Bone marrow (tissue), 2 donors: ENCODE data around the gene FAM111B.
"Not testable (repeated sequence)": the region's sequence is repeated elsewhere in the genome, so short reads cannot be mapped to it uniquely, and the experiment has no call there.

Source experiments
- DNase-seq, 2 donors: peaks; one replicate each; lab custom pipeline; 2025; lab: John Stamatoyannopoulos, UW

The FAM111B gene

GRCh38 chr11:59102259-59102765 lies 4.7 kb upstream of the FAM111B start:
- peak; percentile 26 to 74 for DNase-seq

DNA sequence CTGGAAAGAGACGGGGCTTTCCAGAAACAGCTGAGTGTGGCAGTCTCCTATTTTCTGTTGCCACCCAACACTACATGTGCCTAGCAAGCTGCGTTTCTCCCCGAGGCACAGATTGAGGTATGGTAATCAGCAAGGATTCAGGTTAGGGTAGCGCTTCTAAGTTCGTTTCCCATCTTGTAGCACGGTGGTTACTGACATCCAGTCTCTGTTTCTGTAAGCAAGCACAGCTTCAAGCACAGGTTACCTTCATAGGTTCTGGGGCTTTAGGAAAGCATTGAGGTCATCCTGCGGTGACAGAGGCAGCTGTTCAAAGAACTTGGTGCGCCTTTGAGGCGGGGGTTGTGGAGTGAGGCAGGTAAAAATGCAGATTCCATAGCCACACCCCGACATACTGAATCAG lies 684 bp downstream of the FAM111B start:
- DNase-seq, result not testable (repeated sequence)

DNA sequence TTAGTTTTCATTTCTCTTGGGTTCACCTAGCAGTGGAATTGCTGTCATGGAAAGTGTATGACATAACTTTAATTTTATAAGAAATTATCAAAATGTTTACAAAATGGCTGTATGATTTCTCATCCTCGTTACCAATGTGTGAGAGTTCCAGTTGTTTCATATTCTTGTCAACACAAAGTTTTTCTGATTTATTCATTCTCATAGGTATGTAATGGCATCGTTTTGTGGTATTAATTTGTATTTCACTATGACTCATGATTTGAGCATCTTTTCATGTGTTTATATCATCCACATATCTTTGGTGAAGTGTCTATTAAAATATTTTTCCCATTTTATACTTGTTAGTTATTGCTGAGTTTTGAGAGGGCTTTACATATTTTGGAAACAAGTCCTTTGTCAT lies 5.5 kb downstream of the FAM111B start:
- DNase-seq, result no peak

DNA sequence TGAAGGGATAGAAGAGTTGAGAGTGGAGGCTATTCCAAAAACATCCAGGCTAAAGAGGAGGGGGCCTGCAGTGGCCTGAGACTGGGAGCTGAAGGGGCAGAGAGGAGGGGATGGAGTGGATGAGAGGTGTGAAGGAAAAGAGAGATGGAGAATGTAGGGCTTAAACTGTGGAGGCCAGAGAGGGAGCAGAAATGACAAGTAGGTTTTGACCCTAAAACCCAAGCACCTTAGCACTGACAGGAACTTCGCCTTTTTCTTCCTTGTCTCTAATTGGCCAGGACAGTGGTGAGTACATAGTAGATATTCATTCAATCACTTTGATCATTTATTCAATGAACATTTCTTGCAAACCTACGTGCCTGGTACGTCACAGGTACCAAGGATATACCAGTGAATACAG lies 7.3 kb downstream of the FAM111B start:
- no peak for DNase-seq

DNA sequence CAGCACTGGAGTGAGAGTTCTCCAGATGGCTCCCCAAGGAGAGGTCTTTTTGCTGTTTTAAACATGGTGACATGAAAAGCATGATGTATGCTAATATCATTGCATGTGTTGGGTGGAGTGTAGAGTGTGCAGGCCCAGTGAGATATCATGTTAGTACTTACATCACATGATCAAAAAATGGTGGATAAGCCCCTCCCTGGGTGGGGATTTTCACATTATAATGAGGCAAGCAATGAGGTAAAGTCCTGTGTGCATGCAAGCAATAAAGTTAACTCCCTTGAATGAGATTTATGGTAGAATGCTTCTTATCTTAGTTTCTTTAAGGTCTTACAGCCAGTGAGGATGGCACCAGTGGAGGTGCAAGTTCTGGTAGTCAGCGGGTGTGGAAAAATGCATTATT lies 8.5 kb downstream of the FAM111B start:
- DNase-seq, result no peak

DNA sequence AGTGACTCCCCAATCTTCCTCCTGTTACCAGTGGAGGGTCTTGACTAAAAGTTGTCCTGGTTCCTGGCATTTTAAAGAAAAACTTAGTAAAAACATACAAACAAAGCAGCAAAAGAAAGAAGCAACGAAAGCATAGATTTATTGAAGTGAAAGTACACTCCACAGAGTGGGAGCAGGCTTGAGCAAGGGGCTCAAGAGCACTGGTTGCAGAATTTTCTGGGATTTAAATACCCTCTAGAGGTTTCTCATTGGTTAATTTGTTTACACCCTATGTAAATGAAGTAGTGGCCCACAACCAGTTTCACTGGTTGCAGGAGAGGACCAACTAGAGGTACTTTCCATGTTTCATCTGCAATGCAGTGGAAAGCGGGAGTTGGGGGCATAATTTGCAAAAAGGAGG lies 10.7 kb downstream of the FAM111B start:
- no peak for DNase-seq

DNA sequence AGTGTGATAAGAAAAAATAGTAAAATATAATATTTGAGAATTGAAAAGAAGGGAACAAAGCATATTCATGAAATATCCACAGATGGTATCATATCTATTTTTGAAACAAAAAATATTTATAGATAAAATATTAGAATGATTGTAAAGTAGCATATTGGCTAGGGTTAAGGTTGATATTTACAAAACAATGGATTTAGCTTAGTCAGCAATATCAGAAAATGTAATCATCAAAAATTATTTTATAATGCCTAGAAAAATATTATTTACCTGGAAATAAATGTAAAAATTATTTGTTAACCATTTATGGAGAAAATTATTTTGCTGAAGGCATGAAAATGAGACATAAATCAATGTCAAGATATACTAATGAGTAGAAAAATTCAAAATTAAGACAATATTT lies 12.8 kb downstream of the FAM111B start:
- DNase-seq, result no peak

DNA sequence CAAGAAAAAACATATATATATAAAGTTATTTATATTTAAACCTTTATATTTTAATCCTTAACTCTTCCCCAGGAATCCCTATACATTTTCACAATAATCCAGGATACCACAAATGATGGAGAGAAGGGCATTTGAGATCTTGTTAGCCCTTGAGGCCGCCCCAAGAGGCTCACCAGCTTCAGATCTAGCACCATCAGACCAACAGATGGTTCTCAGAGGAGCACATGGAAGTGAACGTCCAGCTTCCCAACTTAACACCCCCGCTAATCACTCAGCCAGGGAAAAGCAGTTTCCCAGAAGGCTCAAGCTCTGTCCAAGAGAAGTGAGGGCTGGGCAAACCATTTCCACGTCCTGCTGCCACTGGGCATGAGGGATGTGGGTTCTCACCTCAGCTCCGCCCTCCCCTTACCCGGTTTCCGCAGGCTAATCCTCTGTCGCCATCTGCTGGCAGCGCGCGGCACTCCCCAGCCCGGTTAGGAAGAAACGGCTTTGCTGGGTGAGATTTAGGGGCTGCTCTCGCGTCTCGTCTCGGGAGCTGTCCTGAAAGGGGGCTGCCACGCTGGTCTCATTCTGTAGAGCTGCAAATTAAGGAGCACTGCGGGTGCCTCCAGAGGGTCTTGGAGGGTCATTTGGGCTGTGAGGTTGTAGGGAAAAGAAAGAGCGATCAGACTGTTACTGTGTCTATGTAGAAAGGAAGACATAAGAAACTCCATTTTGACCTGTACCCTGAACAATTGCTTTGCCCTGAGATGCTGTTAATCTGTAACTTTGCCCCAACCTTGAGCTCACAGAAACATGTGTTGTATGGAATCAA lies 28.8 kb downstream of the FAM111B start:
- DNase-seq, result peak; percentile 70 to 75

- not testable (repeated sequence) for DNase-seq
Measured at GRCh38 chr11:59136551-59136950, 29.5 kb downstream of the FAM111B start.

DNA sequence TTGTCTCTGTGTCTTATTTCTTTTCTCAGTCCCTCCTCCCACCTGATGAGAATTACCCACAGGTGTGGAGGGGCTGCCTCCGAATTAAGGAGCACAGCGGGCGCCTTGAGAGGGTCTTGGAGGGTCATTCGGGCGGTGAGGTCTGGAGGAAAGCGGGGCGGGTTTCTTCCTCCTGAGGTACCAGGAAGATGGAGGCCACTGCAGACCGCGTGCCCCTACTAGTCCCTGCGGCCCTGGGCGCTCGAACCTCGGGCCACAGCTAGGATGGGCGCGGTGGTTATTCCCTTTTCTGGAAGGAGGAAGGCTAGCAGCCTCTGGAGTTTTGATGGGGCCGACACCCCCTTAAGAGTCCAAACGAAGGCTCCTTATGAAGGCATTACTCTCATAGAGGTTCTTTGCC lies 30.2 kb downstream of the FAM111B start:
- DNase-seq, result no peak

DNA sequence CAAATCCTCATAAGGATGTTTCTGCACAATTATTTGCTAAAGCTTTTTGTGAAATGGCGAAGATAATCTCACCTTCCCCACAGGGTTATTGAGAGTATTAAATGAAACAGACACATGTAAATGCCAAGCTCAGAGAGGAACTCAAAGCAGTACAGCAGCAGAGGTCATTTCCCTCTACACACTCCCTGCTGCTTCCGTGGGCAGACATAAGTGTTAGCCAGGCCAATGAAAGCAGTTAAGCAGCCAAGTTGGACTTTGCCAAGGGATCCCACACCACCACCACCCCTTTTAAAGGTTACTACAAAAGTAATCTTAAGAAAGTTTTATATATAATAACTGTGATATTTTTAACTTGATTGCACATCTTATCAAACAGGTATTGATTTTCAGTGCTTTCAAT lies 31.6 kb downstream of the FAM111B start:
- DNase-seq, result no peak

- DNase-seq, result no peak
Measured at GRCh38 chr11:59141191-59141590, 34.2 kb downstream of the FAM111B start.

GRCh38 chr11:59141673-59142460 lies 34.8 kb downstream of the FAM111B start:
- no peak for DNase-seq

GRCh38 chr11:59142530-59143507 lies 35.8 kb downstream of the FAM111B start, which contains the start of gene FAM111A:
Gene FAM111A (plus strand): TSS chr11:59142856. CDS start chr11:59148873, 6,017 bp downstream.
- peak; percentile 59 to 97 for DNase-seq

DNA sequence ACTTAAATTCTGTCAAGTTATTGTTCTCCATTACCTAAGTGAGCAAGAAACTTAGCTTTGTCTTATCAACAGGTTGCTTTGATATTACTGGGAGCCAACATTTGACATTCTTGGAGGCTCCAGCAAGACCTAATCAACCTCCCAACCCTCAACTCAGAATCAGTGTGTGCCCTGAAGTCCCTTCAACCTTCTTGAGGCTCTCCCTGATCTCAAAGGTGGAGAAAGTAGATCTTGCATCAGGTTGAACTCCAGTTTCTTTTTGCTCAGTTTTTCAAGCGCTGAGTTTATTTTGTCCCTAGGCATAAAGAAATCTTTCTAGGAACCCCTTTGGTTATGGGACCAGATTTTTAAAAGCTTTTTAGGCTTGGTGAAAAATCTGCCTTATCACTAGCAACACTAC lies 37.1 kb downstream of the FAM111B start:
- no peak for DNase-seq

DNA sequence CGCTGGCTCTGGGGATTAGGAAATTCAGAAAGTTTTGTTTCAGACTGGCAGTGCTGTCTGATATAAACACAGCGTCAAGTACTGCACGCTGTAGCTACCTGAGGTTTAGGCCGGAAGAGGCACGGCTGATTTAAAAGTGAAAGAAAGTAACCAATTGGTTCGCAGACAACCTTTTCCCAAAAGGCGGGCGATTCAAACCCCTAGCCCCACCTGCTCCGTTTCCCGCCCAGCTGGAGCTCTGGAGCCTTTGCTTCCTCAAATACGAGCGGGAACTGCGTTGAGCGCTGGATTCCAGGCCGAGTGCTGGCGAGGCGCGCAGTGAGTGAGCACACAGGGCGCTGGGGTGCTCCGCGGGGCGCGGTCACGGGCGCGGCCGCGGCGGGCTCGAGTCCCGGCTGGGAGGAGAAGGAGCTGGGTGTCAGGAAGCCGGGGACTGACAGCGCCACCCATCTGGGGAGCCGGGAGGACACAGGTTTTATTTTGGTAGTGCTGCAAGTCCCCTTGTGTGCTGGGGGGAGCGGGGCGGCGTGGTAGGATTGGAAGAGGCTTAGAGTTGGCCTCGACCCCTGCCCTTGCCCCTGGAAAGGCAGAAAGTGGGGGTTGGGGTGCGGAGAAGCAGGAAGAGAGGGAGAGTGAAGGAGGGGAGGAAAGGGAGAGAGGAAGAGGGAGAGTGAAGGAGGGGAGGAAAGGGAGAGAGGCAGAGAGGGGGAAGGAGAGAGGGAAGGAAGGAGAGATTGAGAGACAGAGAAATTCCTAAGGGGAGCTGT lies 37.7 kb downstream of the FAM111B start:
- peak; percentile 32 to 76 for DNase-seq

DNA sequence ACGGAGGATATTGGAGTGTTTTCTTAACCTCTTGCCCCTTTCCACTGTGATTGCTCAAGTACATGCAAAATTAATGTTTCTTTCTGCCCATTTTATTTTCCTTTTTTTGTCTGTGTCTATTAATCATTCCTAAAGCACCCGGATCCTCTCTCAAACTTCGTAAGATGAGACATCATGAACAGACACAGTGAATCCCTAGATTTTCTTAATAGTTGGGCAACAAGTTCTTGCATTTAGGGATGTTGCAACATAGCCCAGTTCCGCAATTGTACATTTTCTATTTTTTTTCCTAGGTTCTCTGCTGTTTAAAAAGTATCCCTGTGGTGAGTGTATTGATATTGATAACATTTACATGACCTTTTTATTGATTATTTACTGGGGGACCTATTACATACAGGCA lies 38.5 kb downstream of the FAM111B start:
- DNase-seq, result peak in 1 of 2 donors; percentile 22

GRCh38 chr11:59151761-59152160 lies 44.7 kb downstream of the FAM111B start:
- no peak for DNase-seq

- DNase-seq, result no peak
Measured at GRCh38 chr11:59152312-59152951, 45.4 kb downstream of the FAM111B start.

- DNase-seq, result no peak
Measured at GRCh38 chr11:59154610-59155009, 47.6 kb downstream of the FAM111B start.
